ENCODE results near the gene COMMD1.

- no peak for TF ChIP-seq CTCF (IDR thresholded peaks at IDR 0.05; ENCODE audit: poor library complexity)
- TF ChIP-seq EZH2phosphoT487 (IDR thresholded peaks at IDR 0.05; ENCODE audit: low read depth, severe bottlenecking, unreplicated experiment) = no peak
These were observed 253.1 kb downstream of the COMMD1 start for GRCh38 chr2:62158444-62159121.

Measured in hepatocyte (in vitro differentiated cells).